HL-60/S4 treated with phorbol 12-myristate 13-acetate at 8.2 ng/mL for 4 days and 3 days (cell line): ENCODE data around the gene CTPS1.

Experiments
- in situ Hi-C: fragments of 300-500 bp; cut with MboI; formaldehyde crosslinking; loops from 2 replicates; pipeline ENCODE4 v1.15.0; 2022; ENCODE audit warnings: low sequenced_read_pairs

The CTPS1 gene, protein sequence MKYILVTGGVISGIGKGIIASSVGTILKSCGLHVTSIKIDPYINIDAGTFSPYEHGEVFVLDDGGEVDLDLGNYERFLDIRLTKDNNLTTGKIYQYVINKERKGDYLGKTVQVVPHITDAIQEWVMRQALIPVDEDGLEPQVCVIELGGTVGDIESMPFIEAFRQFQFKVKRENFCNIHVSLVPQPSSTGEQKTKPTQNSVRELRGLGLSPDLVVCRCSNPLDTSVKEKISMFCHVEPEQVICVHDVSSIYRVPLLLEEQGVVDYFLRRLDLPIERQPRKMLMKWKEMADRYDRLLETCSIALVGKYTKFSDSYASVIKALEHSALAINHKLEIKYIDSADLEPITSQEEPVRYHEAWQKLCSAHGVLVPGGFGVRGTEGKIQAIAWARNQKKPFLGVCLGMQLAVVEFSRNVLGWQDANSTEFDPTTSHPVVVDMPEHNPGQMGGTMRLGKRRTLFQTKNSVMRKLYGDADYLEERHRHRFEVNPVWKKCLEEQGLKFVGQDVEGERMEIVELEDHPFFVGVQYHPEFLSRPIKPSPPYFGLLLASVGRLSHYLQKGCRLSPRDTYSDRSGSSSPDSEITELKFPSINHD

GRCh38 chr1:40979241-40980067 is at the start of gene CTPS1:
CTPS1 (plus strand) TSS chr1:40979696; CDS start chr1:40983291, 3,595 bp downstream.
- in situ Hi-C loops: no loop called here

DNA sequence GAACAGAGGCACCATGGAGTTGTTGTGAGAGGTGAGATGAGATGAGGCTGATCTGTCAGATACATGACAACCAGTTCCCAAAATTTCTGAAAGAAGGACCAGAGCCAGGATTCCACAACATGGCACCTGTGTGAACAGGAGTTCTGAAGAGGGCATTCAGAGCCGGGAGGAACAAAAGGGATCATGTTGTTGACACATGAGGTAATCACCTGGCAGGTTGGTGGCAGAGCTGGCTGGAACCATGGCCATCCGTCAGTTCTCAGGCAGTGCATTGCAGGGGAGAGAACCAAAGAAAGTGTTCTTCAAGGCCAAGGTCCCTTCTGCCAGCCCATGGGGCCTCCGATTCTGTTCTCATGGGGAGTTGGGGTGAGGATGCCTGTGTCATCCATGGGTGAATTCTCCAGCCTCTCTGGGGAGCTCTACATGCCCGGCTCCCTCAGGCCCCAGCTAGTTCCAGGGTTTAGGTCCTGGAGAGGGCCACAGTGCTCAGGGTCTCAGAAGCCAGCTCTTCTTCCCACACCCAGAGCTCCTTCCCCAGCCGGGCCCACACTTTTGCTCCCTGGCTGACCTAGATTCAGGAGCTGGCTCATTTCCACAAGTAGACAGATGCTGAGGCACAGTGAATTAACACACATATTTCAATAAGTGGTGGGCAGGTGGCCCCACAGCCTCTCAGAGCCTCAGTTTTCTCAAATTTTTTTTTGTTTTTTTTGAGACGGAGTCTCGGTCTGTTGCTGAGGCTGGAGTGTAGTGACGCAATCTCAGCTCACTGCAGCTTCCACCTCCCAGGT is 49.1 kb upstream of the CTPS1 start:
- in situ Hi-C loops: no loop called here

- in situ Hi-C loops: no loop called here
These were observed 47.9 kb upstream of the CTPS1 start for GRCh38 chr1:40931601-40932000.

DNA sequence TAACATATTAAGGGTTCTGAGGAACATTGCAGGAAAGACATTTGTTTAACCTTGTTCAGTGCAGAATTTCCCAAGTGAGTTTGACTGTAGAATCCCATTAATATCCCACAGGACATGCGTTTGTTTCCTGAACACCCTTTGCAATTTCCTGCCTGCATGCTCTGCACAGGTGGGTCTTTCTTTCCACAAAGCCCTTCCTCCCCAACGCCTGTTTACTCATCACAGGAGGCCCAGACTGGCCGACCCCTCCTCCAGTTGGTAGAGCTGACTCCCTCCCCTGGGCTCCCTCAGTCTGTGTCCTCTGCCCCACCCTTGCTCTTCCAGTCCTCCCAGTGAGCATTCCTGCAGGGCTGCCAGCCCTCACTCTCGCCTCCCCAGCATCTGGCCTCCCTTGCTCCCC is 47.5 kb upstream of the CTPS1 start:
- in situ Hi-C loops: no loop called here

GRCh38 chr1:40936931-40937339 is 42.6 kb upstream of the CTPS1 start:
- in situ Hi-C loops: no loop called here

GRCh38 chr1:40938393-40938792 is 41.1 kb upstream of the CTPS1 start:
- in situ Hi-C loops: no loop called here

- in situ Hi-C loops: no loop called here
These were observed 40.0 kb upstream of the CTPS1 start for GRCh38 chr1:40939320-40940059.

DNA sequence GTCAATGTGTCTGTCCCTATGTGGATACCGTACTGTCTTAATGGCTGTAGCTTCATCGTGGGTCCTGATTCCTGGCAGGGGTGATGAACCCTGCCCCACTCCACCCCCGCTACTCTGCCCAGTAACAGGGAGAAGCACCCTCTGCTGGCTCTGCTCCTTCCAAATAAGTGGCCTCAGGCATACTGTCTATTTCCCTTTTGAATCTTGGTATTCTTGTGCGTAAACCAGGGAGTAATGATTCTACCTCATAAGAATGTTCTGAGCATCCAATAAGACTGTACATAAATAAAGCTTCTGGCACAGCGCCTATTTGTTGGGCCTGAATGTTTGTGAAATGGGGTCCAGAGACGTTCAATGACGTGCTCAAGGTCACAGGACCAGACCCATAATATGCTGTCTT is 35.2 kb upstream of the CTPS1 start:
- in situ Hi-C loops: no loop called here

DNA sequence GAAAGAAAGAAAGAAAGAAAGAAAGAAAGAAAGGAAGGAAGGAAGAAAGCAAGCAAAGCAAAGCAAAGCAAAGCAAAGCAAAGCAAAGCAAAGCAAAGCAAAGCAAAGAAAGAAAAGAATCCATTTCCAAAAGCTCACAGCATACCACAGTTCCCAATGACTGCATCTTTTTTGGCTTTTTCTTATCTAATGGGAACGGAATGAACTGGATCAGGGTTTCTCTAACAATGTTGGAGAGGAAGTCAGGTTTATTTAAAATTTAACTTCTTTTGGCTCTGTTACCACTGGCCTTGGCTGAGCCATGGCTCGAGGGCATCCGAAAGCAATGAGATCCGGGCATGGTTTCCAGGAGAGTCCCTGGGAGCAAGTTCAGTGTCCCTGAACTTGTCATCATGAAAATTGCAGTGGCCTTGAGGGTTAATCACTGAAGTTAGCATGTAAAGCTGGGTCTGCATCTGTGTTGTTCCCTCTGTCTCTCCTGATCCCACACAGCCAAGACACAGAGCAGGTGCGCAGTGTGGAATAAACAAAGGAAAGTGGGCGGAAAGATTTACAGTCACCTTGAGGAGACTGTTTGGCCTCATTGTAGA is 34.6 kb upstream of the CTPS1 start:
- in situ Hi-C loops: no loop called here

DNA sequence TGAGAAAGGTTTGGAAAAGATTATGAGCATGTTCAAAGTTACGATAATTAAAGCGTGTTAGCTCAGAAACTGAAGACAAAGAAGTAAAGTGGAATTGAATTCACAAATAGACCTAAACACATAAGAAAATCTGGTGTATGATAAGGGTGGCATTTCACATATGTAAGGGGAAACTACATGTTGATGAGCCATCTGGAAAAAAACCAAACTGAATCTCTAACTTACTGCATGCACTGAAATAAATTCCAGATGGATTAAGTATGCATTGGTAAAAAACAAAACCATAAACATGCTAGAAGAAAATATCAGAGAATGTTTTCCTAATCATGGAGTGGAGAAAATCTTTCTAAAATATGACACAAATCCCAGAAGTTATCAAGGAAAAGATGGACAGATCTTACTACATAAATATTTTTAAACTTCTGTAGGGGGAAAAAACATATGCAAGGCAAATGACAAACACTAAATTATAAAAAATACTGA is 34.0 kb upstream of the CTPS1 start:
- in situ Hi-C loops: no loop called here

DNA sequence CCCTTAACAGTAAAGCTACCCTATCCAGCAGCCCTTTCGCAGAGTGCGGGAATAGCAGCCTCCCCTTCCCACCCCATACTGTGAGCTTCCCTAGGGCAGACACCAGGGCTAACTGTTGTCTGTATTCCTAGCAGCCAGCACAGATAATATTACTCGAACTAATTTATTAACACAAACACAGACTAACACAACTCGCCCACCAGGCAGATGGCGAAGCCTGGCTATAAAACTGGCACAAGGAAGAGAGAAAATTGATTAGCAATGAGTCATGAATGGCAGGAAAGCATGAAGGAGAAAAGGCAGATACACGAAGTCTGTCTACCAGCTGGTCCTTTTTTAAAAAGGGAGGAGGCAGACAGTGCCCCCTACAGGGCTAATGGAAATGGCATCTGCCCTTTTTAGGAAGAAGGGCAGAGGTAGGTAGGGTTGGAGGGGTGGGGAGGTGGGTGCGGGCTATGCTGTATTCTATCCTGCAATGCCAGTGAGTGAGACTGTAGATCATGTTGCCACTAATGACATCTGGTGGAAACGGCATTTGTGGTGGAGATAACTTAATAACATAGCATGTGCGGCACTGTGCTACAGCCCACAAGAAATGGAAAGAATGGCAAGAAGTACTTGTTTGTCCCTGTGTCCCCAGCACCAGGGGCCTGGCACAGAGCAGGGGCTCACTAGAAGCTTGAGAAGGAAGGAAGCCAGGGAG is 30.6 kb upstream of the CTPS1 start:
- in situ Hi-C loops: no loop called here

DNA sequence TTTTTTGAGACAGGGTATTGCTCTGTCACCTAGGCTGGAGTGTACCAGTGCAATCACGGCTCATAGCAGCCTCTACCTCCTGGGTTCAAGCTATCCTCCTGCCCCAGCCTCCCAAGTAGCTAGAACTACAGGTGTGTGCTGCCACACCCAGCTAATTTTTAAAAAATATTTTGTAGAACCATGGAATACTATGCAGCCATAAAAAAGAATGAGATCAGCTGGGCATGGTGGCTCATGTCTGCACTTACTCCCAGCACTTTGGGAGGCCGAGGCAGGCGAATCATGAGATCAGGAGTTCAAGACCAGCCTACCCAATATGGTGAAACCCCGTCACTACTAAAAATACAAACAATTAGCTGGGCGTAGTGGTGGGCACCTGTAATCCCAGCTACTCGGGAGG is 29.9 kb upstream of the CTPS1 start:
- in situ Hi-C loops: no loop called here

DNA sequence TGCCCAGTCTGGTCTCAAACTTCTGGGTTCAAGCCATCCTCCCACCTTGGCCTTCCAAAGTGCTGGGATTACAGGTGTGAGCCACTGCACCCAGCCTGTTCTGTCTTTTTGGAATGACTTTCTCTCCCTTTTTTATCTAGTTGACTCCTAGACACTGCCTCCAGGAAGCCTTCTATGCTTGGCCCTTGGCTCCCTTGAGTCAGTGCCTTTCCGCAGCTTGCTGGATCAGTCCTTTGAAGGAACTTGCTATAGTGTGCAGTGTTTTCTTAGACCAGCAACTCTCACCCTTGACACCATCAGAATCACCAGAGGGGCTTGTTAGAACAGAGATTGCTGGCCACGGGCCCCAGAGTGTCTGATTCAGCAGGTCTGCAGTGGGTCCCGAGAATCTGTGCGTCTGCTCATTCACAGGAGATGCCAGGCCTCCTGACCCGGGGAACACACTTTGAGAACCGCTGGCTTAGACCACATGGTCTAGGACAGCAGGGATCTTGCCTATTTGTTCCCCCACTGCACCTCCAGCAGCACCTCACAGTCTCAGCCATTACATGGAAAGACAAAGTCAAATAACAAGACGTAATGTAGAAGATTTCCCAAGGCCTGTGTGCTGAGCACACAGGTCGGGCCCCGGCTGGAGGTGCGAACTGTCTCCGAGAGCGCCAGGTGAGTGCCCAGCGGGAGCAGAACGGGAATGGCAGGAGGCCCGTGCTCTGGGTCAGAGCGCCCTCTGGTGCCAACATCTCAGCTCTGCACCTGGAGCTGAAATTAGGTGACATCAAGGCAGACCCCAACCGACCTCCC is 27.4 kb upstream of the CTPS1 start:
- in situ Hi-C loops: loop anchor here (5.0 kb wide), 1 partner anchor 95 kb away; no protein-coding TSS in a partner anchor

DNA sequence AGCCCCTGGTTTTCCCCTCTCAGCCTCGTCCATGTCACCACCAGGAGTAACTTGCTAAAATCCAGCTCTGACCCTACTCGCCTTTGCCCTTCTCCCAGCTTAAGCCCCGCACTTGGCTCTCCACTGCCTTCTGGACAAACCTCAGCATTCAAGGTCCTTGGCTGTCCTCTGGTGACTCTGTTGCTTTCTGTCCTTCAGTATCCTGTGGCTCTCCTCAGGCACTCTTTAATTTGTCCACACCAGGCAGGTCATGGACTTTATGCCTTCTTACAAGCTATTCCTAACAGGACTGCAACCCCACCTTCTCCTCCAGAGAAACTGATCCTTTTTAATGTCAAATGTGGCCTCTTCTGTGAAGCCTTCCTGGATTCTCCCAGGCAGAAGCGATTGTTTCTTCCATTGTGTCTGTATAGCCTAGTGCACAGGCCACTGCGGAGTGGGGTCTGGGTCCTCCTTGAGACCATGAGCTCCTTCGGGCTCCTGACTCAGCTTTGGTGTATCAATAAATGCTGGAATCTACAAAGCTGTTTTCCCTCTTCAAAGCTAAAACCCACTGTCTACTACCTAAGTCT is 26.7 kb upstream of the CTPS1 start:
- in situ Hi-C loops: loop anchor here (5.0 kb wide), 1 partner anchor 96 kb away; no protein-coding TSS in a partner anchor

- in situ Hi-C loops: loop anchor here (5.0 kb wide), 1 partner anchor 97 kb away; no protein-coding TSS in a partner anchor
These were observed 24.9 kb upstream of the CTPS1 start for GRCh38 chr1:40954626-40955025.

- in situ Hi-C loops: no loop called here
These were observed 24.2 kb upstream of the CTPS1 start for GRCh38 chr1:40955266-40955665.

- in situ Hi-C loops: no loop called here
These were observed 23.1 kb upstream of the CTPS1 start for GRCh38 chr1:40956407-40956806.

- in situ Hi-C loops: no loop called here
These were observed 21.3 kb upstream of the CTPS1 start for GRCh38 chr1:40958210-40958609.
